ENCODE data around the gene CLINT1.

DNA sequence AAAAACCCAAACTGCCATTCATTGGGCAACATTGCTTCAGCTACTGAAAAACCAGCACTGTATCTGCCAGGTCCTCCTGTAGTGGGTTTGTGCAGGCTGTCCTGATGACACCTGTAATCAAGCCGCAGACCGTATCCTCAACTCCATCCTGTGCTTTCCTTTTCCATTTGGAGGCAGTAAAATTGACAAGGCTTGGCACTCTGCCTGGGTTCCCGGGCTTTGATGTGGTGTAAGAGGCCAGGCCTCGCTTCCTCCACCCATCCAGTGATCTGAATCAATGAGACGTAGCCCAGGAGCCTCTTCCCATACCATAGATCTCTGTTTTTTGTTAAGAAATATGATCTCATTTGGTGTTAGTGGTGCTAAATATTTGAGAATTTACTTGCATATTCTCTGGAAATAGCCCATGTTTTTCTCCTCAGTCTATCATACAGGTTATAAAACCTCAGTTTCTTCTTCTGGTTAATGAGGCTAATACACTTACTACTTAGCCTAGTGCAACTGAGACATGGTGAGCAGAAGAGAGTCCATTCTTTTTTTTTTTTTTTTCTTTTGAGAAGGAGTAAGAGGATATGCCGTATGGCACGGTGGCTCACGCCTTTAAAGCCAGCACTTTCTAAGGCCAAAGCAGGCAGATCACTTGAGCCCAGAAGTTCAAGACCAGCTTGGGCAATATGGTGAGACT, 80.7 kb downstream of the CLINT1 start:
- no peak for TF ChIP-seq POLR2A (IDR thresholded peaks at IDR 0.05; ENCODE audit: low read depth, low read length)
- no peak for TF ChIP-seq POLR2AphosphoS5 (IDR thresholded peaks at IDR 0.05; ENCODE audit: low read depth, low read length)
- no peak for TF ChIP-seq TAF1 (IDR thresholded peaks at IDR 0.05; ENCODE audit: low read depth, low read length)
- TF ChIP-seq PAX5 (IDR thresholded peaks at IDR 0.05; ENCODE audit: insufficient read depth, low read length, severe bottlenecking): no peak
- no peak for TF ChIP-seq SPI1 (IDR thresholded peaks at IDR 0.05; ENCODE audit: low read depth, low read length)

Data from GM12891 (cell line).